Right atrium auricular region (tissue), 2 donors: Measurements from ENCODE around the gene PDP2. TPM values are rescaled to one million over a fixed set of nuclear protein-coding genes. Genes with fewer than 3 reads are reported as not detected.

ENCODE experiments used
- DNase-seq: peaks from one replicate; pipeline ENCODE4 v3.0.0-alpha.2; 2019; ENCODE audit warnings: low spot score
- H3K27ac ChIP-seq, 2 donors: fragments of 200-600 bp; sonication (generic); 1 replicate in 1 of 2; 2 replicates in 1 of 2; pipeline ENCODE4 v1.5.1; 2016 to 2019
- H3K27me3 ChIP-seq, 2 donors: fragments of 200-600 bp; sonication (generic); one replicate each; pipeline versions ENCODE4 v1.5.1 to v1.6.0; 2017 to 2019
- H3K36me3 ChIP-seq: fragments of 200-600 bp; sonication (generic); one replicate; pipeline ENCODE4 v1.5.1; 2016
- H3K4me1 ChIP-seq, 2 donors: fragments of 200-600 bp; sonication (generic); one replicate each; pipeline versions ENCODE4 v1.5.1 to v1.6.0; 2017 to 2019
- H3K4me3 ChIP-seq, 2 donors: fragments of 200-600 bp; sonication (generic); 1 replicate in 1 of 2; 2 replicates in 1 of 2; pipeline ENCODE4 v1.5.1; 2017 to 2019; ENCODE audit warnings: mild to moderate bottlenecking in 1 of 2, moderate library complexity in 1 of 2
- H3K9me3 ChIP-seq, 2 donors: fragments of 200-600 bp; sonication (generic); one replicate each; pipeline ENCODE4 v1.5.1; 2019
- CTCF ChIP-seq, 2 donors: fragments of 200-600 bp; sonication (generic); IDR thresholded peaks; one replicate each; pipeline ENCODE4 v1.5.1; 2019; ENCODE audit warnings: antibody characterized with exemption in 2 of 2
- total RNA-seq, 2 donors: library from RNA; depleted of rRNA; stranded (reverse); fragments of >200 nt; gene quantifications; one replicate each; pipeline ENCODE4 v1.1.0, GENCODE V29; 2016

Gene PDP2
- total RNA-seq, 2 donors from 2014 or later: 1.7 to 3.4 TPM

- Histone ChIP-seq H3K4me3 (no peak overlapping the region), H3K9me3 (no peaks in the 10 kb centered on the region), H3K4me1 (peaks cover 0 to 19% of the 10 kb centered on the region in 2 donors), H3K27me3 (no peaks in the 10 kb centered on the region), H3K27ac (no peak overlapping the region), H3K36me3 (peaks cover 15% of the 10 kb centered on the region)
- no peak for DNase-seq
- TF ChIP-seq CTCF (IDR thresholded peaks at IDR 0.05): no peak
These were observed 1.7 kb downstream of the PDP2 start for GRCh38 chr16:66881964-66882508.

DNA sequence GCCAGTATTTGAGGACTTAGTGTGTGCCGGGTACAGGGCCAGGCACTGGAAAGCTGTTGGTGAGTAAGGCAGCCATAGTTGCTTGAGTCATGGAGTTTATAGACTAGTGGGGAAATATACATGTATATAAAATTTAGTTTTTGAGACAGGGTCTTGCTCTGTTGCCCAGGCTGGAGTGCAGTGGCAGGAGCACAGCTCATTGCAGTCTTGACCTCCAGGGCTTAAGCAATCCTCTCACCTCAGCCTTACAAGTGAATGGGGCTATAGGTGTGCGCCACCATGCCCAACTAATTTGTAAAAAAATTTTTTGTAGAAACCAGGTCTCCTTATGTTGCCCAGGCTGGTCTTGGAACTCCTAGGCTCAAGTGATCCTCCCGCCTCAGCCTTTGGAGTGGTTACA is 2.4 kb downstream of the PDP2 start:
- Histone ChIP-seq H3K27ac (no peak overlapping the region), H3K9me3 (no peaks in the 10 kb centered on the region), H3K36me3 (peaks cover 15% of the 10 kb centered on the region), H3K27me3 (no peaks in the 10 kb centered on the region), H3K4me3 (no peak overlapping the region), H3K4me1 (peaks cover 0 to 19% of the 10 kb centered on the region in 2 donors)
- no peak for TF ChIP-seq CTCF (IDR thresholded peaks at IDR 0.05)
- DNase-seq: no peak

GRCh38 chr16:66885491-66885890 is 5.2 kb downstream of the PDP2 start:
- Histone ChIP-seq H3K9me3 (no peaks in the 10 kb centered on the region), H3K4me3 (no peak overlapping the region), H3K27me3 (no peaks in the 10 kb centered on the region), H3K27ac (no peak overlapping the region), H3K36me3 (peaks cover 15% of the 10 kb centered on the region), H3K4me1 (peaks cover 0 to 12% of the 10 kb centered on the region in 2 donors)
- no peak for DNase-seq
- TF ChIP-seq CTCF (IDR thresholded peaks at IDR 0.05): no peak

GRCh38 chr16:66886321-66886720 is 6.0 kb downstream of the PDP2 start:
- H3K4me1 ChIP-seq: peaks cover 0 to 6% of the 10 kb centered on the region in 2 donors
- no peak for DNase-seq
- no peak overlapping the region for H3K4me3 ChIP-seq
- TF ChIP-seq CTCF (IDR thresholded peaks at IDR 0.05): no peak
- peaks cover 15% of the 10 kb centered on the region for H3K36me3 ChIP-seq
- no peaks in the 10 kb centered on the region for H3K9me3 ChIP-seq
- no peak overlapping the region for H3K27ac ChIP-seq
- H3K27me3 ChIP-seq: no peaks in the 10 kb centered on the region

DNA sequence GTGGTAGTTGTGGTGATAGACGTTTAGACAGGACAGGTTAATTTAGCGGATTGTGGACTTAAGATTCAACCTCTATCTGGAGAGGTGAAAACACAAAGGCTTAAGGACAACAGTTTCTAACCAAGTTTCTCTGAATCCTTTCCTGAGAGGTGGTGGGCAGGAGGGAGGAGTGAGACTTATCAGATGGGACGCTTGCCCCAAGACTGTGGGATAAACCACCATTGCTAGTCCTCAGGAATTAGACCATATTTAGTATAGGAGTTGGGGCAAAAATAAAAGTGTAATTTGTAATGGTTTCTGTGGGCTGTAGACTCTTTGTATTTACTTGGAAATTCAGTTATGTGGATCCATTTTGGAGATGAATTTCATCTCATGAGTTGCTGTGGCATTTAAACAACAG is 6.6 kb downstream of the PDP2 start:
- Histone ChIP-seq H3K36me3 (peaks cover 15% of the 10 kb centered on the region), H3K4me1 (no peaks in the 10 kb centered on the region), H3K4me3 (no peak overlapping the region), H3K27me3 (no peaks in the 10 kb centered on the region), H3K9me3 (no peaks in the 10 kb centered on the region), H3K27ac (no peak overlapping the region)
- DNase-seq: no peak
- no peak for TF ChIP-seq CTCF (IDR thresholded peaks at IDR 0.05)
